HepG2 (cell line): ENCODE measurements around the gene XAF1. TPM values are rescaled to one million over a fixed set of nuclear protein-coding genes. Genes with fewer than 3 reads are reported as not detected.
A peak's percentile ranks its signal among the peaks of the same experiment; 100 is the strongest.

ENCODE experiments used
- ATF2 ChIP-seq: sonication (generic); formaldehyde crosslinking; IDR thresholded peaks from 2 replicates; pipeline ENCODE4 v1.4.0; 2020; ENCODE audit warnings: missing genetic modification reagents
- BRCA1 ChIP-seq: sonication (generic); formaldehyde crosslinking; IDR thresholded peaks from 2 replicates; pipeline ENCODE4 v1.4.0; 2020; ENCODE audit warnings: missing genetic modification reagents
- FOXJ3 ChIP-seq: sonication (generic); formaldehyde crosslinking; IDR thresholded peaks from 2 replicates; pipeline ENCODE4 v1.4.0; 2020; ENCODE audit warnings: missing genetic modification reagents, mild to moderate bottlenecking, borderline replicate concordance
- HDAC2 ChIP-seq: sonication (generic); formaldehyde crosslinking; IDR thresholded peaks from 2 replicates; pipeline ENCODE4 v1.4.0; 2020; ENCODE audit warnings: missing genetic modification reagents
- HMGXB4 ChIP-seq, 2 experiments: sonication (generic) in 1 of 2; formaldehyde crosslinking in 1 of 2; IDR thresholded peaks; 2 replicates each; pipeline versions ENCODE4 v1.4.0 to v1.6.1; 2018 to 2020; ENCODE audit warnings: missing genetic modification reagents in 2 of 2, borderline replicate concordance in 1 of 2, low read depth in 1 of 2, mild to moderate bottlenecking in 1 of 2, missing biosample characterization in 1 of 2
- IKZF5 ChIP-seq: IDR thresholded peaks from 2 replicates; pipeline ENCODE4 v1.6.1; 2018; ENCODE audit warnings: missing genetic modification reagents, mild to moderate bottlenecking, missing compliant biosample characterization
- MATR3 ChIP-seq: sonication (generic); formaldehyde crosslinking; IDR thresholded peaks from 2 replicates; pipeline ENCODE4 v1.4.0; 2020; ENCODE audit warnings: missing genetic modification reagents
- NFAT5 ChIP-seq: sonication (generic); formaldehyde crosslinking; IDR thresholded peaks from 2 replicates; pipeline ENCODE4 v1.4.0; 2020; ENCODE audit warnings: missing genetic modification reagents
- NR2F6 ChIP-seq, 2 experiments: IDR thresholded peaks; 2 replicates each; pipeline ENCODE4 v1.6.1; 2016; ENCODE audit warnings: antibody characterized with exemption in 1 of 2, mild to moderate bottlenecking in 1 of 2
- POGZ ChIP-seq: sonication (generic); formaldehyde crosslinking; IDR thresholded peaks from 2 replicates; pipeline ENCODE4 v1.4.0; 2020; ENCODE audit warnings: mild to moderate bottlenecking, missing genetic modification reagents
- SP2 ChIP-seq: sonication (generic); formaldehyde crosslinking; IDR thresholded peaks from 2 replicates; pipeline ENCODE4 v1.5.1; 2020; ENCODE audit warnings: mild to moderate bottlenecking, missing genetic modification reagents
- ZBTB26 ChIP-seq: IDR thresholded peaks from 2 replicates; pipeline ENCODE4 v1.6.1; 2016; ENCODE audit warnings: missing compliant biosample characterization, missing genetic modification reagents, borderline replicate concordance
- ZMYM3 ChIP-seq: sonication (generic); formaldehyde crosslinking; IDR thresholded peaks from 2 replicates; pipeline ENCODE4 v1.5.1; 2020; ENCODE audit warnings: mild to moderate bottlenecking, missing genetic modification reagents
- ZNF563 ChIP-seq: sonication (generic); formaldehyde crosslinking; IDR thresholded peaks from 2 replicates; pipeline ENCODE4 v1.8.0; 2022; ENCODE audit warnings: mild to moderate bottlenecking, moderate library complexity, missing genetic modification reagents
- ZNF747 ChIP-seq: sonication (generic); formaldehyde crosslinking; IDR thresholded peaks from 2 replicates; pipeline ENCODE4 v1.8.1; 2023; ENCODE audit warnings: missing genetic modification reagents, mild to moderate bottlenecking, borderline replicate concordance
- polyA plus RNA-seq, 8 experiments: library from polyadenylated mRNA; depleted of rRNA in 3 of 8; stranded (reverse) in 7 of 8; unstranded in 1 of 8; fragments of >200 nt; fragmentation: Illumina TruSeq in 4 of 8; extraction: Trizol in 4 of 8; gene quantifications; 2 replicates each; pipeline versions ENCODE4 v1.2.1 to v1.2.3, GENCODE V29; 2011 to 2016; ENCODE audit warnings: low read depth in 4 of 8, missing spikeins in 1 of 8, mixed read lengths in 1 of 8; ENCODE audit not compliant: insufficient read depth in 1 of 8
- total RNA-seq, 5 experiments: library from RNA; depleted of rRNA; stranded (reverse); fragments of >200 nt; fragmentation: Illumina TruSeq; extraction: Trizol; gene quantifications; 2 replicates each; pipeline ENCODE4 v1.2.3, GENCODE V29; 2016; ENCODE audit warnings: low read depth in 1 of 5

XAF1 gene
- total and polyA plus RNA-seq, 2 of the 13 experiments (the other 11 are each of a cell fraction or from before 2014, with no cell fraction given) = 1.2 to 2.4 TPM

- TF ChIP-seq ZBTB26 (CRISPR knock-in tag) = no peak; the same call in 1 of the 2 replicates
- TF ChIP-seq FOXJ3 = peak; percentile 49; the same call in 1 of the 2 replicates
- peak; percentile 90 for TF ChIP-seq BRCA1 (CRISPR knock-in tag)
- peak; percentile 60 for TF ChIP-seq ZNF747 (CRISPR knock-in tag)
- TF ChIP-seq ZNF563 (CRISPR knock-in tag) = peak; percentile 82
- TF ChIP-seq HDAC2 (CRISPR knock-in tag) = peak; percentile 63; the same call in 1 of the 2 replicates
- TF ChIP-seq NR2F6 (IDR thresholded peaks at IDR 0.05) = 0 out of 2 replicates have a peak, but pooled peaks have one; percentile 22
- TF ChIP-seq NR2F6 (CRISPR knock-in tag; IDR thresholded peaks at IDR 0.05) = peak; percentile 50; the same call in 1 of the 2 replicates
- no peak for TF ChIP-seq MATR3
- TF ChIP-seq ZMYM3 (CRISPR knock-in tag) = peak; percentile 25; the same call in 1 of the 2 replicates
- TF ChIP-seq ATF2 (CRISPR knock-in tag) = peak; percentile 41; the same call in 1 of the 2 replicates
- peak; percentile 73 to 84 for TF ChIP-seq HMGXB4 (CRISPR knock-in tag; IDR thresholded peaks at IDR 0.05; ENCODE audit: borderline replicate concordance in 1 of 2, low read depth in 1 of 2)
- TF ChIP-seq POGZ = peak; percentile 63
- TF ChIP-seq NFAT5 (CRISPR knock-in tag) = peak; percentile 78
- TF ChIP-seq IKZF5 (CRISPR knock-in tag) = peak; percentile 93
- TF ChIP-seq SP2 (CRISPR knock-in tag) = no peak
Measured at GRCh38 chr17:6713130-6713917, 42.5 kb upstream of the XAF1 start, which contains the start of gene SLC13A5 (continued).
